Sigmoid colon (tissue), 4 donors: ENCODE measurements around the gene ATP4B.

Source experiments
- CTCF ChIP-seq, 4 experiments: fragments of 450-650 bp in 3 of 4; fragments of 200-600 bp in 1 of 4; IDR thresholded peaks; one replicate each; pipeline ENCODE4 v1.5.1; 2016 to 2019; ENCODE audit warnings: antibody characterized with exemption in 4 of 4, mild to moderate bottlenecking in 3 of 4, moderate library complexity in 2 of 4
- POLR2A ChIP-seq, 2 donors: fragments of 450-650 bp; IDR thresholded peaks; one replicate each; pipeline ENCODE4 v1.6.1; 2016; ENCODE audit warnings: antibody characterized with exemption in 2 of 2, mild to moderate bottlenecking in 2 of 2, moderate library complexity in 2 of 2
- POLR2AphosphoS5 ChIP-seq, 4 donors: sonication (generic); formaldehyde crosslinking; IDR thresholded peaks; one replicate each; pipeline ENCODE4 v1.6.1; 2017; ENCODE audit warnings: antibody characterized with exemption in 4 of 4

GRCh38 chr13:113646376-113646775 lies 11.6 kb downstream of the ATP4B start:
- TF ChIP-seq CTCF (IDR thresholded peaks at IDR 0.05) (no peak), POLR2AphosphoS5 (IDR thresholded peaks at IDR 0.05) (peak in 2 of 4 donors; percentile 12 to 19), POLR2A (IDR thresholded peaks at IDR 0.05) (no peak)
